HG02870 (cell line): Measurements from ENCODE around the gene CXXC5.
"Not testable (repeated sequence)": the region's sequence is repeated elsewhere in the genome, so short reads cannot be mapped to it uniquely, and the experiment has no call there.

Experiments used
- ATAC-seq: cut with Tn5 transposase; IDR thresholded peaks from one replicate; pipeline ENCODE4 v1.9.1; 2021; ENCODE audit warnings: mild to moderate bottlenecking, moderate library complexity; ENCODE audit not compliant: unreplicated experiment

CXXC5 gene

GRCh38 chr5:139708877-139709581, 60.9 kb downstream of the CXXC5 start:
- no peak for ATAC-seq

- no peak for ATAC-seq
These were observed 61.6 kb downstream of the CXXC5 start for GRCh38 chr5:139709582-139710318.

- no peak for ATAC-seq
These were observed 62.3 kb downstream of the CXXC5 start for GRCh38 chr5:139710319-139711066.

GRCh38 chr5:139711067-139711905, 63.1 kb downstream of the CXXC5 start:
- no peak for ATAC-seq

- no peak for ATAC-seq
These were observed 63.7 kb downstream of the CXXC5 start for GRCh38 chr5:139711906-139712224.

- no peak for ATAC-seq
These were observed 64.3 kb downstream of the CXXC5 start for GRCh38 chr5:139712412-139712811.

- ATAC-seq = not testable (repeated sequence)
These were observed 65.7 kb downstream of the CXXC5 start for GRCh38 chr5:139713898-139714297.

- no peak for ATAC-seq
These were observed 69.1 kb downstream of the CXXC5 start for GRCh38 chr5:139717221-139717620.

GRCh38 chr5:139718403-139718802, 70.3 kb downstream of the CXXC5 start:
- ATAC-seq = not testable (repeated sequence)

- not testable (repeated sequence) for ATAC-seq
These were observed 71.8 kb downstream of the CXXC5 start for GRCh38 chr5:139719970-139720369.

- ATAC-seq = no peak
These were observed 75.9 kb downstream of the CXXC5 start for GRCh38 chr5:139723986-139724587.

- no peak for ATAC-seq
These were observed 77.1 kb downstream of the CXXC5 start for GRCh38 chr5:139725073-139725830.

GRCh38 chr5:139726248-139726647, 78.1 kb downstream of the CXXC5 start:
- ATAC-seq = no peak

- ATAC-seq = not testable (repeated sequence)
These were observed 79.5 kb downstream of the CXXC5 start for GRCh38 chr5:139727615-139728014.

GRCh38 chr5:139731281-139731680, 83.1 kb downstream of the CXXC5 start:
- no peak for ATAC-seq

- no peak for ATAC-seq
These were observed 83.9 kb downstream of the CXXC5 start for GRCh38 chr5:139732019-139732418.

GRCh38 chr5:139733010-139733688, 85.0 kb downstream of the CXXC5 start:
- ATAC-seq = no peak
